RWPE2 (cell line): ENCODE measurements around the gene COL25A1.

Experiments
- ATAC-seq: fragments of 200-7000 bp; cut with Tn5 transposase; 3 replicates; pipeline ENCODE4 v1.9.1; 2021; ENCODE audit warnings: low read depth
- DNase-seq: peaks from one replicate; pipeline ENCODE4 v3.0.0-alpha.2; 2020; ENCODE audit warnings: low spot score
- H3K27ac ChIP-seq: fragments of 450-650 bp; 2 replicates; pipeline ENCODE4 v1.5.1; 2017; ENCODE audit warnings: mild to moderate bottlenecking; ENCODE audit not compliant: poor library complexity, severe bottlenecking
- H3K27me3 ChIP-seq: fragments of 250-450 bp; sonication (Bioruptor Pico); 2 replicates; pipeline ENCODE4 v1.5.1; 2021; ENCODE audit warnings: mild to moderate bottlenecking, moderate library complexity; ENCODE audit not compliant: insufficient read depth, poor library complexity, severe bottlenecking
- H3K36me3 ChIP-seq: fragments of 250-450 bp; sonication (Bioruptor Pico); 2 replicates; pipeline ENCODE4 v1.5.1; 2020; ENCODE audit warnings: low read depth, mild to moderate bottlenecking, moderate library complexity
- H3K4me1 ChIP-seq: fragments of 250-450 bp; sonication (Bioruptor Pico); 2 replicates; pipeline ENCODE4 v1.5.1; 2021; ENCODE audit warnings: mild to moderate bottlenecking, moderate library complexity; ENCODE audit not compliant: insufficient read depth, poor library complexity, severe bottlenecking
- H3K4me3 ChIP-seq: fragments of 250-450 bp; sonication (Bioruptor Pico); 2 replicates; pipeline ENCODE4 v1.5.1; 2021; ENCODE audit warnings: mild to moderate bottlenecking, moderate library complexity; ENCODE audit not compliant: severe bottlenecking
- H3K9me3 ChIP-seq: fragments of 250-450 bp; sonication (Bioruptor Pico); 2 replicates; pipeline ENCODE4 v1.5.1; 2021; ENCODE audit warnings: mild to moderate bottlenecking, moderate library complexity; ENCODE audit not compliant: severe bottlenecking
- TF ChIP-seq, protein P1 (sequence below): fragments of 450-650 bp; IDR thresholded peaks from one replicate; pipeline ENCODE4 v1.5.1; 2017; ENCODE audit warnings: mild to moderate bottlenecking, moderate library complexity; ENCODE audit not compliant: poor library complexity, severe bottlenecking

COL25A1 gene

DNA sequence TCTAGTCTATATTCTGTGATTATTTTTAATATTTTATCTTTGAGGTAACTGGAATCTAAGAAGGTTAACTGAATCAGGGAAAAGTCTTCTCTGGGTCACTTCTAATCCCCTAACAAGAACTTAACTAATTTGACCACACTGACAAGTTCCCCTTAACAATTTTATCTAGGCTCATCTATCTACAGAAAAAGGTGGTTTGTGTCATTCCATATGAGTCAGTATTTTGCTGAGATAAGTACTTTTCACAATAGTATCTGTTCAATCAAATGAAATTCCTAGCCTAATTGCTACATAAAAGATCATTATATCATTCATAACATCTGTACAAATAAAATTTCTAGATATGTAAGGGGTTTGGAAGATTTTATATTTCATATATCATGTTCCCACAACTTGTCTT, 45.6 kb downstream of the COL25A1 start:
- Histone ChIP-seq H3K27ac (no peak overlapping the region), H3K27me3 (no peaks in the 10 kb centered on the region), H3K4me1 (no peaks in the 10 kb centered on the region), H3K4me3 (no peak overlapping the region), H3K9me3 (no peaks in the 10 kb centered on the region), H3K36me3 (no peaks in the 10 kb centered on the region)
- DNase-seq (no peak), ATAC-seq (no peak)
- TF ChIP-seq, protein P1, sequence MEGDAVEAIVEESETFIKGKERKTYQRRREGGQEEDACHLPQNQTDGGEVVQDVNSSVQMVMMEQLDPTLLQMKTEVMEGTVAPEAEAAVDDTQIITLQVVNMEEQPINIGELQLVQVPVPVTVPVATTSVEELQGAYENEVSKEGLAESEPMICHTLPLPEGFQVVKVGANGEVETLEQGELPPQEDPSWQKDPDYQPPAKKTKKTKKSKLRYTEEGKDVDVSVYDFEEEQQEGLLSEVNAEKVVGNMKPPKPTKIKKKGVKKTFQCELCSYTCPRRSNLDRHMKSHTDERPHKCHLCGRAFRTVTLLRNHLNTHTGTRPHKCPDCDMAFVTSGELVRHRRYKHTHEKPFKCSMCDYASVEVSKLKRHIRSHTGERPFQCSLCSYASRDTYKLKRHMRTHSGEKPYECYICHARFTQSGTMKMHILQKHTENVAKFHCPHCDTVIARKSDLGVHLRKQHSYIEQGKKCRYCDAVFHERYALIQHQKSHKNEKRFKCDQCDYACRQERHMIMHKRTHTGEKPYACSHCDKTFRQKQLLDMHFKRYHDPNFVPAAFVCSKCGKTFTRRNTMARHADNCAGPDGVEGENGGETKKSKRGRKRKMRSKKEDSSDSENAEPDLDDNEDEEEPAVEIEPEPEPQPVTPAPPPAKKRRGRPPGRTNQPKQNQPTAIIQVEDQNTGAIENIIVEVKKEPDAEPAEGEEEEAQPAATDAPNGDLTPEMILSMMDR: no peak

DNA sequence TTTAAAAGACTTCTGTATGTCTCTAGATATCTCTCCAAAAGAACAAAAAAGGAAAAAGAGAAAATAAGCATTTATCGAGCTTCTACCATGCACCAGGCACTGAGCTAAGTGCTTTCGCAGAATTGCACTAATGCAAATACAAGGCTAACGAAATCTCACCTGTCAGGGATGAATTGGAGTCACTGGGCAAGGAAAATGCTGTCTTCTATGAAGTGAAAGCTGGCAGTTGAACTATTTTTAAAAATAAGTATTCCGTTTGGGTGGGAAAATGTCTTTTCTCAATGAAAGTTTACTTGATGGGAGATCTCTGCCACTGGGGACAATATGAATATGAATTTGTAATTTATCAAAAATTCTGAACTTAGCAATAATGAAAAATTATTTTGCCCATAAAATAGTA, 47.6 kb downstream of the COL25A1 start:
- H3K4me1 ChIP-seq: no peaks in the 10 kb centered on the region
- no peak overlapping the region for H3K4me3 ChIP-seq
- no peaks in the 10 kb centered on the region for H3K27me3 ChIP-seq
- H3K36me3 ChIP-seq: no peaks in the 10 kb centered on the region
- TF ChIP-seq, protein P1: no peak
- H3K9me3 ChIP-seq: no peaks in the 10 kb centered on the region
- DNase-seq (no peak), ATAC-seq (no peak)
- H3K27ac ChIP-seq: no peak overlapping the region

DNA sequence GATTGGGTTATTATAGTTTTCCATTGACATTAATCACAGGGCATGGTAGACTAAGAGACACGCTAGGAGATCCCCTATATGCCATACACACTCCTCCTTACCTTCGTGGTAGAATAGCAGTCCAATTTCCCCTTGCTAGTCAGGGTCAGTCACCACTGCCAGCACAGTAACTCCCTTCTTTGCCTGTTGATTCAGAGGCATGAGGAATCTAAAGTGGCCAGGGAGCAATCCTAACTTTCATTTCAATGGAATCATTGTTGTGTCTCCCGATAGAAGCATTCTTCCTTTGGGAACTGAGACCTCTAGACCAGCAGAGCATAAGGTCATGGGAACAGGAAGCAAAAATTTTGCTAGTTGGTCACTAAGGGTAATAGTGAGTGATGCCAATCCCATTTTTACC, 51.1 kb downstream of the COL25A1 start:
- no peak for ATAC-seq
- Histone ChIP-seq H3K9me3 (no peaks in the 10 kb centered on the region), H3K4me3 (no peak overlapping the region), H3K27ac (no peak overlapping the region), H3K27me3 (no peaks in the 10 kb centered on the region), H3K36me3 (no peaks in the 10 kb centered on the region), H3K4me1 (no peaks in the 10 kb centered on the region)
- DNase-seq: no peak
- TF ChIP-seq, protein P1: no peak

DNA sequence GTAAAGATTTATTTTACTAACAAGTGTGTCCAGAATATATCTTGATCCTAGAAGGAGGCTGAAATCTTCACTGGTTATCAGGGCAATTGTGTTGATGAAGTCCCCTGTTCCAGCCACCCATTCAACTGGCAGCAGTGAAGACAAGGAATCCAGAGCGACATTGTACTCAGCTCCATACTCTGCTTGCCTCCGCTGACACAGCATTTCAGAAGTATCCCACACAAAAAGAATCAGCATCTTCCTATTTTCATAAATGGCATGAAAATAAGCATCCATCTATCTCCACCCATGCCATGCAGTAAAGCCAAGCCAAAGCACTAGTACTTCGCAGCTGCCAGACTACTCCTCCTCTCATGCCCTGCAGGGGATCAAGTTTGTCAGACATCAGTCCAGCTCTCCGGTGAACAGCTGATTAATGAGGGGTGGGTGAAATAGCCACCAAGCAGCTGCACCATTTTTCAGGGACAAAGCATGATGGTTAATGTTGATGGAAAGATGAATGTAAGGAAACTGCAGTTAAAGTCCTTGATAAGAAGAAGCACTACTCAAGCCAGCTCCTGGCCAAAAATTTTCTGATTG, 54.0 kb downstream of the COL25A1 start:
- H3K27ac ChIP-seq: no peak overlapping the region
- no peak overlapping the region for H3K4me3 ChIP-seq
- H3K9me3 ChIP-seq: no peaks in the 10 kb centered on the region
- no peaks in the 10 kb centered on the region for H3K4me1 ChIP-seq
- no peaks in the 10 kb centered on the region for H3K36me3 ChIP-seq
- DNase-seq (no peak), ATAC-seq (no peak)
- H3K27me3 ChIP-seq: no peaks in the 10 kb centered on the region
- TF ChIP-seq, protein P1: no peak

DNA sequence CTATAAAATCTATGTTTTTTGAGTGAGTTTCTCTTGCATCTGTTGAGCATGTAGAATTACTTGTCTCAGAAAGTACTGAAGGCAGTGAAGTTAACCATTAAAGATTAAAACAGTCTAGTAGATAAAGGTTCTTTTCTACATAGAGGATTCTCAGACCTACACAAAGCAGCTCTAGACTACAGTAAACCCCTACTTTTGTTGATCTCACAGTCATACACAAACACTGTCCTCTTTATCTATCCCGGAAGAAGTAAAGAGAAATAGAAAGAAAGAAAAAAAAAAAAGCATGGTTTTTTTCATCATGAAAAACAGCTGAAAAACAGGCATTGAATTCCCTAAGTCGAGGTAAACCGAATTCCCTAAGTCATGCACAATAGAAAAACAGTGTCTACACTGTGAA, 58.6 kb downstream of the COL25A1 start:
- no peaks in the 10 kb centered on the region for H3K9me3 ChIP-seq
- DNase-seq: no peak
- H3K36me3 ChIP-seq: no peaks in the 10 kb centered on the region
- no peaks in the 10 kb centered on the region for H3K27me3 ChIP-seq
- ATAC-seq: no peak
- no peak overlapping the region for H3K4me3 ChIP-seq
- no peaks in the 10 kb centered on the region for H3K4me1 ChIP-seq
- TF ChIP-seq, protein P1: no peak
- H3K27ac ChIP-seq: no peak overlapping the region
